HL-60 (cell line): ENCODE results near the gene PLPPR1.

ENCODE experiments used
- DNase-seq, 2 experiments: peaks; one replicate each; pipeline ENCODE4 v3.0.0-alpha.2; 2010 to 2020; ENCODE audit warnings: low read depth in 1 of 2, low spot score in 1 of 2
- H3K27ac ChIP-seq: fragments of 250-450 bp; sonication (Bioruptor Pico); replicated peaks from 2 replicates; pipeline ENCODE4 v1.5.1; 2020; ENCODE audit warnings: mild to moderate bottlenecking, moderate library complexity
- H3K27me3 ChIP-seq: fragments of 250-450 bp; sonication (Bioruptor Pico); 2 replicates; pipeline ENCODE4 v1.5.1; 2021; ENCODE audit warnings: mild to moderate bottlenecking, moderate library complexity; ENCODE audit not compliant: insufficient read depth, poor library complexity, severe bottlenecking
- H3K4me3 ChIP-seq: replicated peaks from 2 replicates; pipeline ENCODE4 v1.5.1; 2011; ENCODE audit warnings: mild to moderate bottlenecking, control low read depth, low read length; ENCODE audit not compliant: insufficient read depth
- CTCF ChIP-seq: IDR thresholded peaks from one replicate; pipeline ENCODE4 v1.5.1; 2011; ENCODE audit warnings: low read length, control low read depth, inconsistent platforms; ENCODE audit not compliant: insufficient read depth
- GABPA ChIP-seq: IDR thresholded peaks from 2 replicates; pipeline ENCODE4 v1.6.1; 2012; ENCODE audit warnings: low read depth
- POLR2AphosphoS5 ChIP-seq: IDR thresholded peaks from 2 replicates; pipeline ENCODE4 v1.6.1; 2012; ENCODE audit warnings: low read depth
- REST ChIP-seq: IDR thresholded peaks from 2 replicates; pipeline ENCODE4 v1.6.1; 2012; ENCODE audit warnings: low read depth; ENCODE audit not compliant: insufficient replicate concordance
- SPI1 ChIP-seq: IDR thresholded peaks from 2 replicates; pipeline ENCODE4 v1.6.1; 2012; ENCODE audit warnings: low read depth, mild to moderate bottlenecking, borderline replicate concordance

Gene PLPPR1

GRCh38 chr9:101366038-101366756 is 337.7 kb downstream of the PLPPR1 start:
- Histone ChIP-seq H3K27me3 (no peaks in the 10 kb centered on the region), H3K27ac (no peak overlapping the region), H3K4me3 (no peak overlapping the region)
- no peak for DNase-seq
- no peak for TF ChIP-seq POLR2AphosphoS5
- no peak for TF ChIP-seq REST
- no peak for TF ChIP-seq GABPA
- no peak for TF ChIP-seq SPI1
- no peak for TF ChIP-seq CTCF

GRCh38 chr9:101367323-101367722 is 338.8 kb downstream of the PLPPR1 start:
- no peak for TF ChIP-seq SPI1
- no peak for TF ChIP-seq GABPA
- H3K27me3 ChIP-seq, result no peaks in the 10 kb centered on the region
- H3K27ac ChIP-seq, result no peak overlapping the region
- no peak for DNase-seq
- no peak overlapping the region for H3K4me3 ChIP-seq

- Histone ChIP-seq H3K27ac (no peak overlapping the region), H3K4me3 (no peak overlapping the region), H3K27me3 (no peaks in the 10 kb centered on the region)
- TF ChIP-seq CTCF, result no peak
- TF ChIP-seq GABPA, result no peak
- no peak for TF ChIP-seq SPI1
- TF ChIP-seq POLR2AphosphoS5, result no peak
- no peak for TF ChIP-seq REST
- no peak for DNase-seq
Observed at GRCh38 chr9:101369286-101369685, 340.8 kb downstream of the PLPPR1 start.

- TF ChIP-seq POLR2AphosphoS5, result no peak
- no peak for TF ChIP-seq GABPA
- TF ChIP-seq REST, result no peak
- no peak for TF ChIP-seq SPI1
- no peak for TF ChIP-seq CTCF
- no peak overlapping the region for H3K27ac ChIP-seq
- H3K27me3 ChIP-seq, result no peaks in the 10 kb centered on the region
- no peak for DNase-seq
- no peak overlapping the region for H3K4me3 ChIP-seq
Observed at GRCh38 chr9:101369884-101370531, 341.5 kb downstream of the PLPPR1 start.
